Dermis blood vessel endothelial cell (primary cell): ENCODE data around the gene CHST13. TPM values are rescaled to one million over a fixed set of nuclear protein-coding genes. Genes with fewer than 3 reads are reported as not detected.

Experiments
- total RNA-seq: library from RNA; depleted of rRNA; stranded (reverse); fragments of >200 nt; gene quantifications from 2 replicates; pipeline ENCODE4 v1.2.3, GENCODE V29; 2014

CHST13 gene
- total RNA-seq, 1 donor from 2014 or later: not detected

Other genes with a start within 250 kb of the CHST13 start
- gene KLF15, start 166.7 kb upstream of the CHST13 start, total RNA-seq: 4.0 and 5.6 TPM in 2 replicates
- not detected in 2 replicates for gene CFAP100, start 129.2 kb upstream of the CHST13 start, total RNA-seq
- gene ZXDC, start 48.3 kb upstream of the CHST13 start, total RNA-seq: 22.2 and 22.8 TPM in 2 replicates
- gene UROC1, start 6.4 kb upstream of the CHST13 start, total RNA-seq: 0.19 TPM in 1 of 2 replicates, not detected in the other
- not detected in 2 replicates for gene C3orf22, start 34.8 kb downstream of the CHST13 start, total RNA-seq
- 7.3 and 9.4 TPM in 2 replicates for gene TXNRD3, start 131.0 kb downstream of the CHST13 start, total RNA-seq
- 3.7 and 5.6 TPM in 2 replicates for gene CHCHD6, start 180.1 kb downstream of the CHST13 start, total RNA-seq